ENCODE results near the gene SPATS2L. TPM values are rescaled to one million over a fixed set of nuclear protein-coding genes. Genes with fewer than 3 reads are reported as not detected.
A peak's percentile ranks its signal among the peaks of the same experiment; 100 is the strongest.

Gene SPATS2L
- total RNA-seq, result 92.7 TPM
- long read RNA-seq, transcript SPATS2L-202 (12 exons, 2,119 nt), result minor isoform, 19 of 219 reads
- long read RNA-seq, transcript SPATS2L-204 (13 exons, 2,463 nt), result major isoform, 37 of 219 reads
- long read RNA-seq, partial matches to known transcripts, result 25 of 219 reads
- long read RNA-seq, other reads (novel, unspliced or antisense), result 131 of 219 reads

GRCh38 chr2:200306196-200306930 lies at the start of gene SPATS2L:
SPATS2L (plus strand) TSS chr2:200306693; CDS start chr2:200389245, 82,552 bp downstream.
- ATAC-seq (peak; percentile 83), DNase-seq (peak; percentile 90)
- TF ChIP-seq CTCF (IDR thresholded peaks at IDR 0.05), result no peak
- Histone ChIP-seq H3K36me3 (no peaks in the 10 kb centered on the region), H3K4me3 (peak within 1 kb of the TSS; percentile 85), H3K4me1 (peaks cover 28% of the 10 kb centered on the region), H3K27me3 (no peaks in the 10 kb centered on the region), H3K9me3 (no peaks in the 10 kb centered on the region), H3K27ac (peak within 1 kb of the TSS; percentile 87)
- intact Hi-C loops (cut with DNase I), result no loop called here

- Histone ChIP-seq H3K4me3 (no peak overlapping the region), H3K27ac (no peak overlapping the region), H3K27me3 (no peaks in the 10 kb centered on the region), H3K4me1 (peaks cover 8% of the 10 kb centered on the region), H3K9me3 (no peaks in the 10 kb centered on the region), H3K36me3 (no peaks in the 10 kb centered on the region)
- no peak for DNase-seq
- TF ChIP-seq CTCF (IDR thresholded peaks at IDR 0.05), result no peak
- ATAC-seq, result no peak
- intact Hi-C loops (cut with DNase I), result no loop called here
These were observed 48.9 kb upstream of the SPATS2L start for GRCh38 chr2:200257570-200257969.

- Histone ChIP-seq H3K36me3 (no peaks in the 10 kb centered on the region), H3K9me3 (no peaks in the 10 kb centered on the region), H3K27me3 (no peaks in the 10 kb centered on the region), H3K4me3 (no peak overlapping the region), H3K27ac (no peak overlapping the region), H3K4me1 (peaks cover 4% of the 10 kb centered on the region)
- intact Hi-C loops (cut with DNase I), result no loop called here
- no peak for ATAC-seq
- TF ChIP-seq CTCF (IDR thresholded peaks at IDR 0.05), result no peak
- no peak for DNase-seq
These were observed 48.4 kb upstream of the SPATS2L start for GRCh38 chr2:200258081-200258480.

- Histone ChIP-seq H3K4me1 (no peaks in the 10 kb centered on the region), H3K27me3 (no peaks in the 10 kb centered on the region), H3K9me3 (no peaks in the 10 kb centered on the region), H3K27ac (no peak overlapping the region), H3K4me3 (no peak overlapping the region), H3K36me3 (no peaks in the 10 kb centered on the region)
- ATAC-seq (peak; percentile 40), DNase-seq (no peak)
- intact Hi-C loops (cut with DNase I), result no loop called here
- no peak for TF ChIP-seq CTCF (IDR thresholded peaks at IDR 0.05)
These were observed 47.5 kb upstream of the SPATS2L start for GRCh38 chr2:200258881-200259576.

GRCh38 chr2:200259577-200259957 lies 46.9 kb upstream of the SPATS2L start:
- intact Hi-C loops (cut with DNase I), result no loop called here
- Histone ChIP-seq H3K9me3 (no peaks in the 10 kb centered on the region), H3K27me3 (no peaks in the 10 kb centered on the region), H3K27ac (no peak overlapping the region), H3K36me3 (no peaks in the 10 kb centered on the region), H3K4me1 (no peaks in the 10 kb centered on the region), H3K4me3 (no peak overlapping the region)
- TF ChIP-seq CTCF (IDR thresholded peaks at IDR 0.05), result no peak
- DNase-seq (no peak), ATAC-seq (peak; percentile 60)
